ENCODE results near the gene AMMECR1L.
A peak's percentile ranks its signal among the peaks of the same experiment; 100 is the strongest.
"Not testable (repeated sequence)": the region's sequence is repeated elsewhere in the genome, so short reads cannot be mapped to it uniquely, and the experiment has no call there.

The AMMECR1L gene

GRCh38 chr2:127834951-127835350 lies 50.8 kb downstream of the AMMECR1L start:
- DNase-seq, result no peak

GRCh38 chr2:127829845-127830246 lies 55.9 kb downstream of the AMMECR1L start:
- peak; percentile 85 for DNase-seq

GRCh38 chr2:127826708-127827107 lies 59.0 kb downstream of the AMMECR1L start:
- DNase-seq, result not testable (repeated sequence)

GRCh38 chr2:127826047-127826446 lies 59.7 kb downstream of the AMMECR1L start:
- no peak for DNase-seq

- DNase-seq, result no peak
These were observed 65.6 kb downstream of the AMMECR1L start for GRCh38 chr2:127820080-127820668.

- no peak for DNase-seq
These were observed 66.8 kb downstream of the AMMECR1L start for GRCh38 chr2:127818794-127819425.

GRCh38 chr2:127818241-127818640 lies 67.5 kb downstream of the AMMECR1L start:
- no peak for DNase-seq

- DNase-seq, result no peak
These were observed 71.1 kb downstream of the AMMECR1L start for GRCh38 chr2:127814677-127815076.

GRCh38 chr2:127812441-127812840 lies 73.3 kb downstream of the AMMECR1L start:
- DNase-seq, result not testable (repeated sequence)

Data from activated CD4-positive, alpha-beta T cell treated with anti-CD3 and anti-CD28 coated beads, Interleukin-2, amount 50 U/mL, for 16 hours (primary cell).